Epithelial cell of esophagus (primary cell): ENCODE results near the gene DAZAP1.

Source experiments
- DNase-seq: peaks from one replicate; pipeline ENCODE4 v3.0.0; 2010; ENCODE audit warnings: low read depth
- H3K4me3 ChIP-seq: 2 replicates; pipeline ENCODE4 v1.5.1; 2011; ENCODE audit warnings: mild to moderate bottlenecking, low read length, control low read depth
- TF ChIP-seq, protein P1 (sequence below): IDR thresholded peaks from 2 replicates; pipeline ENCODE4 v1.5.1; 2011; ENCODE audit warnings: low read depth, mild to moderate bottlenecking, low read length, control low read depth, inconsistent platforms; ENCODE audit not compliant: insufficient read depth; ENCODE audit errors: missing control alignments

DAZAP1 gene

DNA sequence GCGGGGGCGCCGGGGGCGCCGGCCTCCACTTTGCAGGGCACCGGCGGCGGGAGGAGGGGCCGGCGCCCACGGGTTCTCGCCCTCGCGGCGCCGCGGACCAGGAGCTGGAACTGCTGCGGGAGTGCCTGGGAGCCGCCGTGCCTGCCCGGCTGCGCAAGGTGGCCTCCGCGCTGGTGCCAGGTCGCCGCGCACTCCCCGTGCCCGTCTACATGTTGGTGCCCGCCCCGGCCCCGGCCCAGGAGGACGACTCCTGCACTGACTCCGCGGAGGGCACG is 59.8 kb downstream of the DAZAP1 start:
- H3K4me3 ChIP-seq = no peak overlapping the region
- TF ChIP-seq, protein P1, sequence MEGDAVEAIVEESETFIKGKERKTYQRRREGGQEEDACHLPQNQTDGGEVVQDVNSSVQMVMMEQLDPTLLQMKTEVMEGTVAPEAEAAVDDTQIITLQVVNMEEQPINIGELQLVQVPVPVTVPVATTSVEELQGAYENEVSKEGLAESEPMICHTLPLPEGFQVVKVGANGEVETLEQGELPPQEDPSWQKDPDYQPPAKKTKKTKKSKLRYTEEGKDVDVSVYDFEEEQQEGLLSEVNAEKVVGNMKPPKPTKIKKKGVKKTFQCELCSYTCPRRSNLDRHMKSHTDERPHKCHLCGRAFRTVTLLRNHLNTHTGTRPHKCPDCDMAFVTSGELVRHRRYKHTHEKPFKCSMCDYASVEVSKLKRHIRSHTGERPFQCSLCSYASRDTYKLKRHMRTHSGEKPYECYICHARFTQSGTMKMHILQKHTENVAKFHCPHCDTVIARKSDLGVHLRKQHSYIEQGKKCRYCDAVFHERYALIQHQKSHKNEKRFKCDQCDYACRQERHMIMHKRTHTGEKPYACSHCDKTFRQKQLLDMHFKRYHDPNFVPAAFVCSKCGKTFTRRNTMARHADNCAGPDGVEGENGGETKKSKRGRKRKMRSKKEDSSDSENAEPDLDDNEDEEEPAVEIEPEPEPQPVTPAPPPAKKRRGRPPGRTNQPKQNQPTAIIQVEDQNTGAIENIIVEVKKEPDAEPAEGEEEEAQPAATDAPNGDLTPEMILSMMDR = no peak

DNA sequence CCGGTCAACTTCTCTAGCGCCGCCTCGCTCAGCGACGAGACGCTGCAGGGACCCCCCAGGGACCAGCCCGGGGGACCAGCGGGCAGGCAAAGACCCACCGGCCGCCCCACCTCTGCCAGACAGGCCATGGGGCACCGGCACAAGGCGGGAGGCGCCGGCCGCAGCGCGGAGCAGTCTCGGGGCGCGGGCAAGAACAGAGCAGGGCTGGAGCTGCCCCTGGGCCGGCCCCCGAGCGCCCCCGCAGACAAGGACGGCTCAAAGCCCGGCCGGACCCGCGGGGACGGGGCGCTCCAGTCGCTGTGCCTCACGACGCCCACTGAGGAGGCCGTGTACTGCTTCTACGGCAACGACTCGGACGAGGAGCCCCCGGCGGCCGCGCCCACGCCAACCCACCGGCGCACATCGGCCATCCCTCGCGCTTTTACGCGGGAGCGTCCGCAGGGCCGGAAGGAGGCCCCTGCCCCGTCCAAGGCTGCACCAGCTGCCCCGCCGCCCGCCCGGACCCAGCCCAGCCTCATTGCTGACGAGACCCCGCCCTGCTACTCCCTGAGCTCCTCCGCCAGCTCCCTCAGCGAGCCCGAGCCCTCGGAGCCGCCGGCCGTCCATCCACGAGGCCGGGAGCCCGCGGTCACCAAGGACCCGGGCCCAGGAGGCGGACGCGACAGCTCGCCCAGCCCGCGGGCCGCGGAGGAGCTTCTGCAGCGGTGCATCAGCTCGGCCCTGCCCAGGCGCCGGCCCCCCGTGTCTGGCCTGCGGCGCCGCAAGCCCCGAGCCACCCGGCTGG is 60.3 kb downstream of the DAZAP1 start:
- TF ChIP-seq, protein P1 = no peak
- no peak overlapping the region for H3K4me3 ChIP-seq
- no peak for DNase-seq

More for the DNA sequence above, 59.8 kb downstream of the DAZAP1 start:
- no peak for DNase-seq

DNA sequence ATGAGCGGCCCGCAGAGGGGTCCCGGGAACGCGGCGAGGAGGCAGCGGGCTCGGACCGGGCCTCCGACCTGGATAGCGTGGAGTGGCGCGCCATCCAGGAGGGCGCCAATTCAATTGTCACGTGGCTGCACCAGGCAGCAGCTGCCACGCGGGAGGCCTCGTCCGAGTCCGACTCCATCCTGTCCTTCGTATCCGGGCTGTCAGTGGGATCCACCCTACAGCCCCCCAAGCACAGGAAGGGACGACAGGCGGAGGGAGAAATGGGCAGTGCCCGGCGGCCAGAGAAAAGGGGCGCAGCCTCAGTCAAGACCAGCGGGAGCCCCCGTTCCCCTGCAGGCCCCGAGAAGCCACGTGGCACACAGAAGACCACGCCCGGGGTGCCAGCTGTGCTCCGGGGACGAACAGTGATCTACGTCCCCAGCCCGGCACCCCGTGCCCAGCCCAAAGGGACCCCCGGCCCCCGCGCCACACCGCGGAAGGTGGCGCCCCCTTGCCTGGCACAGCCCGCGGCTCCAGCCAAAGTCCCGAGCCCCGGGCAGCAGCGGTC is 61.0 kb downstream of the DAZAP1 start:
- peak overlapping the region; percentile 1 for H3K4me3 ChIP-seq
- no peak for DNase-seq
- TF ChIP-seq, protein P1 = no peak

DNA sequence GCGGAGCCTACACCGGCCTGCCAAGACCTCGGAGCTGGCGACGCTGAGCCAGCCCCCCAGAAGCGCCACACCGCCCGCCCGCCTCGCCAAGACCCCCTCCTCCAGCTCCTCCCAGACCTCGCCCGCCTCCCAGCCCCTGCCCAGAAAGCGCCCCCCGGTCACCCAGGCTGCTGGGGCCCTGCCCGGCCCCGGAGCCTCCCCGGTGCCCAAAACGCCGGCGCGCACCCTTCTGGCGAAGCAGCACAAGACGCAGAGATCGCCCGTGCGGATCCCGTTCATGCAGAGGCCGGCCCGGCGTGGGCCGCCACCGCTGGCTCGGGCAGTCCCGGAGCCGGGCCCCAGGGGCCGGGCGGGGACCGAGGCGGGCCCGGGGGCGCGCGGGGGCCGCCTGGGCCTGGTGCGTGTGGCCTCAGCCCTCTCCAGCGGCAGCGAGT is 61.5 kb downstream of the DAZAP1 start:
- TF ChIP-seq, protein P1 = peak; percentile 16
- peak; percentile 78 for DNase-seq
- peak overlapping the region; percentile 18 for H3K4me3 ChIP-seq

DNA sequence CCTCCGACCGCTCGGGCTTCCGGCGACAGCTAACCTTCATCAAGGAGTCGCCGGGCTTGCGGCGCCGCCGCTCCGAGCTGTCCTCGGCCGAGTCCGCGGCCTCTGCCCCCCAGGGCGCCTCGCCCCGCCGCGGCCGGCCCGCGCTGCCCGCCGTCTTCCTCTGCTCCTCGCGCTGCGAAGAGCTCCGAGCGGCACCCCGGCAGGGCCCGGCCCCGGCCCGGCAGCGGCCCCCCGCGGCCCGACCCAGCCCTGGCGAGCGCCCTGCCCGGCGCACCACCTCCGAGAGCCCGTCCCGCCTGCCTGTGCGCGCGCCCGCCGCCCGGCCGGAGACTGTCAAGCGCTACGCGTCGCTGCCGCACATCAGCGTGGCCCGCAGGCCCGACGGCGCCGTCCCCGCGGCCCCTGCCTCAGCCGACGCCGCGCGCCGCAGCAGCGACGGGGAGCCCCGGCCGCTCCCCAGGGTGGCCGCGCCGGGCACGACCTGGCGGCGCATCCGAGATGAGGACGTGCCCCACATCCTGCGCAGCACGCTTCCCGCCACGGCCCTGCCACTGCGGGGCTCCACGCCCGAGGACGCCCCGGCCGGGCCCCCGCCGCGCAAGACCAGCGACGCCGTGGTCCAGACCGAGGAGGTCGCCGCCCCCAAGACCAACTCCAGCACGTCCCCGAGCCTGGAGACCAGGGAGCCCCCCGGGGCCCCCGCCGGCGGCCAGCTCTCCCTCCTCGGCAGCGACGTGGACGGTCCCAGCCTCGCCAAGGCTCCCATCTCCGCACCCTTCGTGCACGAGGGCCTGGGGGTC is 62.1 kb downstream of the DAZAP1 start:
- DNase-seq = peak; percentile 56
- TF ChIP-seq, protein P1 = no peak
- peak overlapping the region; percentile 38 for H3K4me3 ChIP-seq

DNA sequence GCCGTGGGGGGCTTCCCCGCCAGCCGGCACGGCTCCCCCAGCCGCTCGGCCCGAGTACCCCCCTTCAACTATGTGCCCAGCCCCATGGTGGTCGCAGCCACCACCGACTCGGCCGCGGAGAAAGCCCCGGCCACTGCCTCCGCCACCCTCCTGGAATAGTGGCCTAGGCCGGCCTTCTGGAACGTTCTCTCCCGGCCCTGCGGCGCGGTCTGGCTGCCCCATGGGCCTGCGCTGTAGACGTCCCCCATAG is 62.6 kb downstream of the DAZAP1 start:
- DNase-seq = no peak
- peak overlapping the region; percentile 38 for H3K4me3 ChIP-seq
- TF ChIP-seq, protein P1 = no peak
